ENCODE measurements around the gene CNPY1. TPM values are rescaled to one million over a fixed set of nuclear protein-coding genes. Genes with fewer than 3 reads are reported as not detected.

Gene CNPY1
- total and polyA plus RNA-seq, 9 of the 15 experiments (the other 6 are each of a cell fraction or from before 2014, with no cell fraction given): not detected

DNA sequence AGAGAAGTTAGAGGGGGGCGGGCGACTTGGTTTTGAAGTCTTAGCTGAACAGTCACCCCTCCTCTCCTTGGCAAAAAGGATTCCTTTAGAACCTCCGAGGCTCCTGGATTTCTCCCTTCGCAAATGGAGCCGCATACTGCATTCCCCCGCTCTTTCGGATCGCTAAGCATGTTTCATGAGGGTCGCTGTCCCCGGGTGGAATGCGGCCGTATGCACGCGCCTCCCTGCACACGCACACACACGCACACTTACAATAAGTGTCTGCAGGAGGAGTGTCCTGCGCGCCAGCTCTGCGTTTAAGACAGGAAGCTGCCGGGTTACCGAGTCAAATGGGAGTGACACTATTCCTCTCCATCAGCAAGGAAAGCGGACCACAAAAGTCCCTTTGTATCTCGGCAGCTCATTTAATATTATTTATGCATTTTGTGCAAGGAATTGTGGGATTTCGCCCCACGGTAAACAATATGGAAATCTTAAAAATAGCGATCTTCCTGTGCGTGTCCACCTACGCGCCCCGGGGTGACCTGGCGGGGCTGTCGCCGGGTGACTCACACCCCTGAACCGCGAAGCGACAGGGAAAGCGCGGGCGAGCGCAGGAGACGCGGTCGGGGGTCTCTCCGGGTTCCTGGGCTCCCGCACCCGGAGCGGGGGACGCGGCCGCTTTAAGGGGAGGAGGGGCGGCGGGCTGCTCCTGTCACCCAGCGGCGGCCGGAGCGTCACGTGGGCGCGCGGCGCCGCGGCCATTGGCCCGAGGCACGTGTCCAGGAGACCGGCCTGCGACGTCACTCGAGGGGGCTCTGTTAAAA is 89.4 kb downstream of the CNPY1 start:
- ChIA-PET CTCF (ENCODE audit: low intra/inter-chr PET ratio) (no interaction called here), POLR2A (interaction anchor here (0.7 kb wide), 1 partner anchor 393 kb away, joined by 3 read pairs; no protein-coding TSS in a partner anchor)
- Histone ChIP-seq H3K36me3 (ENCODE audit: control insufficient read depth, insufficient read depth, low read length) (no peaks in the 10 kb centered on the region), H3K9me1 (ENCODE audit: control insufficient read depth, insufficient read depth, low read length) (no peaks in the 10 kb centered on the region), H3K79me2 (ENCODE audit: control insufficient read depth, insufficient read depth, low read length) (no peaks in the 10 kb centered on the region), H3K9me3 (replicated peaks; ENCODE audit: control insufficient read depth, insufficient read depth, low read depth, low read length) (no peaks in the 10 kb centered on the region), H4K20me1 (replicated peaks; ENCODE audit: control insufficient read depth, insufficient read depth, low read length) (peaks cover 3% of the 10 kb centered on the region; the same call in 1 of the 2 replicates), H3K4me2 (ENCODE audit: insufficient read depth, low read length) (peak overlapping the region; percentile 46), H3K27me3 (ENCODE audit: control insufficient read depth in 2 of 2, insufficient read depth in 2 of 2, low read length in 2 of 2) (peaks cover 55 to 74% of the 10 kb centered on the region in 2 experiments), H3K4me3 (no peak overlapping the region), H3K4me1 (replicated peaks in 1 of 2; ENCODE audit: control insufficient read depth in 2 of 2, insufficient read depth in 2 of 2, low read length in 2 of 2) (peaks cover 0 to 27% of the 10 kb centered on the region in 2 experiments; a peak in 2 of 5 replicates), H3K9ac (ENCODE audit: insufficient read depth in 1 of 2, low read depth in 2 of 2, low read length in 2 of 2) (no peak overlapping the region), H2AFZ (ENCODE audit: low read depth, low read length) (peak overlapping the region; percentile 48; the same call in 1 of the 2 replicates), H3K27ac (ENCODE audit: extremely low read depth, low read depth, low read length) (no peak overlapping the region)
- ATAC-seq: peak; percentile 66
- DNase-seq (ENCODE audit: extremely low read depth in 1 of 4, low spot score in 3 of 4): peak; percentile 38 to 74 (median 70)
- BruUV-seq (replicated peaks): no TSS peak
- intact Hi-C loops (cut with micrococcal nuclease) (no loop called here), in situ Hi-C loops (cut with MboI) (no loop called here)
- WGBS (ENCODE audit: insufficient coverage, low coverage, missing lambda C conversion rate): 30% methylated on average over 54 of the region's 69 CpGs
- no peak for FAIRE-seq
- TF ChIP-seq ZFP91 (CRISPR knock-in tag; IDR thresholded peaks at IDR 0.05) (peak; percentile 88), USF2 (CRISPR knock-in tag; IDR thresholded peaks at IDR 0.05) (peak; percentile 91), HES1 (IDR thresholded peaks at IDR 0.05; ENCODE audit: low read depth) (peak; percentile 73), RAD51 (IDR thresholded peaks at IDR 0.05; ENCODE audit: borderline replicate concordance, low read depth) (peak; percentile 63), EGR1 (conservative IDR thresholded peaks at IDR 0.05) (peak; percentile 56), VEZF1 (CRISPR knock-in tag; IDR thresholded peaks at IDR 0.05) (peak; percentile 93), ATF1 (CRISPR knock-in tag; IDR thresholded peaks at IDR 0.05) (no peak), ATF1 (tag; IDR thresholded peaks at IDR 0.05) (peak; percentile 29; the same call in 1 of the 2 replicates), JUND (IDR thresholded peaks at IDR 0.05; ENCODE audit: borderline replicate concordance, low read depth, low read length) (no peak), JUND (tag; IDR thresholded peaks at IDR 0.05; ENCODE audit: borderline replicate concordance, low read depth, low read length) (no peak), FOXK1 (CRISPR knock-in tag; IDR thresholded peaks at IDR 0.05; ENCODE audit: borderline replicate concordance) (no peak)
- TF ChIP-seq, protein P1, sequence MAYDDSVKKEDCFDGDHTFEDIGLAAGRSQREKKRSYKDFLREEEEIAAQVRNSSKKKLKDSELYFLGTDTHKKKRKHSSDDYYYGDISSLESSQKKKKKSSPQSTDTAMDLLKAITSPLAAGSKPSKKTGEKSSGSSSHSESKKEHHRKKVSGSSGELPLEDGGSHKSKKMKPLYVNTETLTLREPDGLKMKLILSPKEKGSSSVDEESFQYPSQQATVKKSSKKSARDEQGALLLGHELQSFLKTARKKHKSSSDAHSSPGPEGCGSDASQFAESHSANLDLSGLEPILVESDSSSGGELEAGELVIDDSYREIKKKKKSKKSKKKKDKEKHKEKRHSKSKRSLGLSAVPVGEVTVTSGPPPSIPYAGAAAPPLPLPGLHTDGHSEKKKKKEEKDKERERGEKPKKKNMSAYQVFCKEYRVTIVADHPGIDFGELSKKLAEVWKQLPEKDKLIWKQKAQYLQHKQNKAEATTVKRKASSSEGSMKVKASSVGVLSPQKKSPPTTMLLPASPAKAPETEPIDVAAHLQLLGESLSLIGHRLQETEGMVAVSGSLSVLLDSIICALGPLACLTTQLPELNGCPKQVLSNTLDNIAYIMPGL (CRISPR knock-in tag; IDR thresholded peaks at IDR 0.05): no peak

All from K562 (cell line).